Trophoblast cell (in vitro differentiated cells and primary cell): ENCODE data around the gene COQ6.

ENCODE experiments used
- DNase-seq, 2 donors: peaks; one replicate each; pipeline ENCODE4 v3.0.0-alpha.2; 2016
- H2AFZ ChIP-seq: 2 replicates; pipeline ENCODE4 v1.6.1; 2013; ENCODE audit warnings: low read length, moderate library complexity, mild to moderate bottlenecking; ENCODE audit not compliant: insufficient read depth, poor library complexity
- H2AK5ac ChIP-seq: 2 replicates; pipeline ENCODE4 v1.6.1; 2013; ENCODE audit warnings: mild to moderate bottlenecking, low read length
- H2BK120ac ChIP-seq: 2 replicates; pipeline ENCODE4 v1.6.1; 2013; ENCODE audit warnings: low read length, mild to moderate bottlenecking, moderate library complexity; ENCODE audit not compliant: insufficient read depth, poor library complexity
- H2BK12ac ChIP-seq: 2 replicates; pipeline ENCODE4 v1.6.1; 2013; ENCODE audit warnings: mild to moderate bottlenecking, low read length, moderate library complexity
- H2BK5ac ChIP-seq: 2 replicates; pipeline ENCODE4 v1.6.1; 2013; ENCODE audit warnings: low read length, low read depth, moderate library complexity, mild to moderate bottlenecking; ENCODE audit not compliant: poor library complexity
- H3K14ac ChIP-seq: 2 replicates; pipeline ENCODE4 v1.6.1; 2013; ENCODE audit warnings: mild to moderate bottlenecking, low read length
- H3K18ac ChIP-seq: 2 replicates; pipeline ENCODE4 v1.6.1; 2013; ENCODE audit warnings: mild to moderate bottlenecking, low read length
- H3K23ac ChIP-seq: 2 replicates; pipeline ENCODE4 v1.6.1; 2013; ENCODE audit warnings: low read length
- H3K27ac ChIP-seq: 2 replicates; pipeline ENCODE4 v1.5.1; 2013; ENCODE audit warnings: low read depth, mild to moderate bottlenecking, inconsistent platforms, low read length, moderate library complexity
- H3K27me3 ChIP-seq: 2 replicates; pipeline ENCODE4 v1.6.1; 2013; ENCODE audit warnings: inconsistent platforms, mild to moderate bottlenecking, low read length, moderate library complexity; ENCODE audit not compliant: insufficient read depth
- H3K36me3 ChIP-seq, 2 experiments: 1 replicate in 1 of 2; 2 replicates in 1 of 2; pipeline ENCODE4 v1.6.1; 2013; ENCODE audit warnings: low read length in 2 of 2, mild to moderate bottlenecking in 2 of 2, moderate library complexity in 1 of 2; ENCODE audit not compliant: insufficient read depth in 2 of 2, control insufficient read depth in 1 of 2
- H3K4ac ChIP-seq: 2 replicates; pipeline ENCODE4 v1.6.1; 2013; ENCODE audit warnings: low read depth, mild to moderate bottlenecking, low read length, moderate library complexity
- H3K4me1 ChIP-seq, 2 experiments: 1 replicate in 1 of 2; 2 replicates in 1 of 2; pipeline ENCODE4 v1.6.1; 2013; ENCODE audit warnings: low read length in 2 of 2, mild to moderate bottlenecking in 2 of 2, moderate library complexity in 1 of 2; ENCODE audit not compliant: insufficient read depth in 2 of 2, control insufficient read depth in 1 of 2
- H3K4me2 ChIP-seq: 2 replicates; pipeline ENCODE4 v1.6.1; 2013; ENCODE audit warnings: inconsistent platforms, mild to moderate bottlenecking, low read length, moderate library complexity
- H3K4me3 ChIP-seq: 2 replicates; pipeline ENCODE4 v1.5.1; 2013; ENCODE audit warnings: mild to moderate bottlenecking, low read depth, low read length, inconsistent platforms
- H3K79me1 ChIP-seq: one replicate; pipeline ENCODE4 v1.6.1; 2013; ENCODE audit warnings: low read length
- H3K79me2 ChIP-seq: 2 replicates; pipeline ENCODE4 v1.6.1; 2013; ENCODE audit warnings: low read length, mild to moderate bottlenecking; ENCODE audit not compliant: control insufficient read depth, insufficient read depth, poor library complexity
- H3K9ac ChIP-seq: 2 replicates; pipeline ENCODE4 v1.6.1; 2013; ENCODE audit warnings: mild to moderate bottlenecking, low read length
- H3K9me3 ChIP-seq: 2 replicates; pipeline ENCODE4 v1.6.1; 2013; ENCODE audit warnings: low read depth, mild to moderate bottlenecking, control low read depth, inconsistent platforms, low read length; ENCODE audit not compliant: insufficient read depth
- H4K12ac ChIP-seq: 2 replicates; pipeline ENCODE4 v1.6.1; 2013; ENCODE audit warnings: low read depth, mild to moderate bottlenecking, low read length, moderate library complexity
- H4K8ac ChIP-seq: 2 replicates; pipeline ENCODE4 v1.6.1; 2013; ENCODE audit warnings: low read depth, mild to moderate bottlenecking, low read length, moderate library complexity
- H4K91ac ChIP-seq: one replicate; pipeline ENCODE4 v1.6.1; 2013; ENCODE audit warnings: low read depth, mild to moderate bottlenecking, low read length, moderate library complexity
- WGBS: extraction: QIAGEN DNeasy Blood & Tissue Kit; methylation state at CpG from one replicate; pipeline ENCODE4 v1.1.7; 2013; ENCODE audit warnings: missing lambda C conversion rate; ENCODE audit not compliant: insufficient read length, insufficient coverage; ENCODE audit errors: extremely low coverage; 5-methylcytosine and 5-hydroxymethylcytosine counted together

Gene COQ6

GRCh38 chr14:73973497-73973896 is 23.4 kb downstream of the COQ6 start:
- Histone ChIP-seq H3K9ac (no peak overlapping the region), H4K91ac (no peak overlapping the region), H3K79me1 (no peaks in the 10 kb centered on the region), H3K4me3 (no peak overlapping the region), H3K4ac (no peak overlapping the region), H2BK120ac (no peak overlapping the region), H4K12ac (no peak overlapping the region), H3K4me2 (no peak overlapping the region), H3K4me1 (no peaks in the 10 kb centered on the region), H3K23ac (no peak overlapping the region), H3K14ac (no peak overlapping the region), H3K18ac (no peak overlapping the region), H2AFZ (no peak overlapping the region), H3K9me3 (no peaks in the 10 kb centered on the region), H2AK5ac (no peak overlapping the region), H3K27me3 (no peaks in the 10 kb centered on the region), H4K8ac (no peak overlapping the region), H3K27ac (no peak overlapping the region), H3K36me3 (peaks cover 12 to 15% of the 10 kb centered on the region in 2 experiments), H2BK5ac (no peak overlapping the region), H2BK12ac (no peak overlapping the region), H3K79me2 (no peaks in the 10 kb centered on the region)
- DNase-seq, result no peak
- no CpG with 5 or more reads among the region's 2 CpGs for WGBS

- Histone ChIP-seq H3K9ac (no peak overlapping the region), H3K36me3 (peaks cover 7% of the 10 kb centered on the region in 2 experiments), H4K8ac (no peak overlapping the region), H3K9me3 (no peaks in the 10 kb centered on the region), H3K4me1 (no peaks in the 10 kb centered on the region), H3K18ac (no peak overlapping the region), H4K91ac (no peak overlapping the region), H2BK5ac (no peak overlapping the region), H3K79me2 (no peaks in the 10 kb centered on the region), H3K4me3 (no peak overlapping the region), H3K27ac (no peak overlapping the region), H4K12ac (no peak overlapping the region), H3K14ac (no peak overlapping the region), H3K4ac (no peak overlapping the region), H2AFZ (no peak overlapping the region), H2BK12ac (no peak overlapping the region), H3K23ac (no peak overlapping the region), H3K4me2 (no peak overlapping the region), H3K79me1 (no peaks in the 10 kb centered on the region), H2BK120ac (no peak overlapping the region), H2AK5ac (no peak overlapping the region), H3K27me3 (no peaks in the 10 kb centered on the region)
- no CpG with 5 or more reads among the region's 6 CpGs for WGBS
- DNase-seq, result no peak
Observed at GRCh38 chr14:73976125-73976524, 26.0 kb downstream of the COQ6 start.

GRCh38 chr14:73977896-73978295 is 27.8 kb downstream of the COQ6 start:
- no peaks in the 10 kb centered on the region for H3K9me3 ChIP-seq
- H2BK120ac ChIP-seq, result no peak overlapping the region
- H3K4me3 ChIP-seq, result no peak overlapping the region
- no peak overlapping the region for H3K4ac ChIP-seq
- no peak overlapping the region for H2BK5ac ChIP-seq
- no peaks in the 10 kb centered on the region for H3K79me2 ChIP-seq
- no peaks in the 10 kb centered on the region for H3K27me3 ChIP-seq
- no peak overlapping the region for H3K18ac ChIP-seq
- no peak for DNase-seq
- H4K12ac ChIP-seq, result no peak overlapping the region
- no peak overlapping the region for H3K4me2 ChIP-seq
- H3K14ac ChIP-seq, result no peak overlapping the region
- H3K9ac ChIP-seq, result no peak overlapping the region
- no peaks in the 10 kb centered on the region for H3K79me1 ChIP-seq
- H3K4me1 ChIP-seq, result no peaks in the 10 kb centered on the region
- WGBS, result no CpG with 5 or more reads among the region's 4 CpGs
- H3K36me3 ChIP-seq, result peaks cover 3 to 4% of the 10 kb centered on the region in 2 experiments
- H2AFZ ChIP-seq, result no peak overlapping the region
- no peak overlapping the region for H2AK5ac ChIP-seq
- H3K27ac ChIP-seq, result no peak overlapping the region
- no peak overlapping the region for H2BK12ac ChIP-seq
- no peak overlapping the region for H4K91ac ChIP-seq
- H3K23ac ChIP-seq, result no peak overlapping the region
- H4K8ac ChIP-seq, result no peak overlapping the region

GRCh38 chr14:73988065-73988464 is 38.0 kb downstream of the COQ6 start:
- Histone ChIP-seq H2AFZ (no peak overlapping the region), H3K79me2 (no peaks in the 10 kb centered on the region), H3K14ac (no peak overlapping the region), H3K9ac (no peak overlapping the region), H3K36me3 (peaks cover 0 to 4% of the 10 kb centered on the region in 2 experiments), H4K12ac (no peak overlapping the region), H3K4me2 (no peak overlapping the region), H3K4me1 (no peaks in the 10 kb centered on the region), H4K91ac (no peak overlapping the region), H3K27ac (no peak overlapping the region), H3K79me1 (no peaks in the 10 kb centered on the region), H3K23ac (no peak overlapping the region), H3K4ac (no peak overlapping the region), H3K9me3 (no peaks in the 10 kb centered on the region), H2AK5ac (no peak overlapping the region), H3K4me3 (no peak overlapping the region), H3K18ac (no peak overlapping the region), H4K8ac (no peak overlapping the region), H2BK120ac (no peak overlapping the region), H3K27me3 (no peaks in the 10 kb centered on the region), H2BK5ac (no peak overlapping the region), H2BK12ac (no peak overlapping the region)
- WGBS, result no CpG with 5 or more reads among the region's 3 CpGs
- DNase-seq, result no peak
